GM12878 (cell line): ENCODE measurements around the gene CD164L2. TPM values are rescaled to one million over a fixed set of nuclear protein-coding genes. Genes with fewer than 3 reads are reported as not detected.

Source experiments
- ASH2L ChIP-seq: fragments of 300-600, 200-600 bp; sonication (generic); IDR thresholded peaks from 2 replicates; pipeline ENCODE4 v1.6.1; 2017; ENCODE audit warnings: low read depth, mild to moderate bottlenecking, borderline replicate concordance
- BCL11A ChIP-seq: IDR thresholded peaks from 2 replicates; pipeline ENCODE4 v1.6.1; 2011; ENCODE audit warnings: low read depth, low read length
- BMI1 ChIP-seq: fragments of 450-650 bp; IDR thresholded peaks from 2 replicates; pipeline ENCODE4 v1.6.1; 2016; ENCODE audit warnings: mild to moderate bottlenecking, moderate library complexity, borderline replicate concordance
- CEBPB ChIP-seq, 2 experiments: fragments of 150-350 bp in 1 of 2; IDR thresholded peaks; 2 replicates each; pipeline ENCODE4 v1.6.1; 2012 to 2014; ENCODE audit warnings: low read depth in 2 of 2, low read length in 2 of 2, borderline replicate concordance in 1 of 2, inconsistent platforms in 1 of 2
- GABPA ChIP-seq: IDR thresholded peaks from 2 replicates; pipeline ENCODE4 v1.6.1; 2014; ENCODE audit warnings: antibody characterized with exemption, low read depth, mild to moderate bottlenecking, inconsistent platforms
- GATAD2B ChIP-seq: fragments of 450-650 bp; conservative IDR thresholded peaks from 2 replicates; pipeline ENCODE4 v1.6.1; 2017; ENCODE audit warnings: low read depth, mild to moderate bottlenecking, moderate library complexity
- IKZF1 ChIP-seq: fragments of 450-650 bp; conservative IDR thresholded peaks from 2 replicates; pipeline ENCODE4 v1.6.1; 2017; ENCODE audit warnings: antibody characterized with exemption, mild to moderate bottlenecking
- MTA2 ChIP-seq: fragments of 450-650 bp; IDR thresholded peaks from 2 replicates; pipeline ENCODE4 v1.6.1; 2016; ENCODE audit warnings: low read depth, mild to moderate bottlenecking, moderate library complexity
- PAX5 ChIP-seq: IDR thresholded peaks from 2 replicates; pipeline ENCODE4 v1.6.1; 2011; ENCODE audit warnings: low read depth, low read length, borderline replicate concordance
- STAT3 ChIP-seq: IDR thresholded peaks from 2 replicates; pipeline ENCODE4 v1.6.1; 2011; ENCODE audit warnings: low read depth, low read length, improper control_type of control experiment
- TARDBP ChIP-seq: IDR thresholded peaks from 2 replicates; pipeline ENCODE4 v1.6.1; 2016; ENCODE audit warnings: borderline replicate concordance
- ZNF274 ChIP-seq: IDR thresholded peaks from one replicate; pipeline ENCODE4 v1.8.0; 2011; ENCODE audit not compliant: insufficient read length, insufficient read depth
- ZNF687 ChIP-seq: fragments of 450-650 bp; IDR thresholded peaks from 2 replicates; pipeline ENCODE4 v1.6.1; 2017; ENCODE audit warnings: mild to moderate bottlenecking, moderate library complexity
- polyA plus RNA-seq, 11 experiments: library from polyadenylated mRNA; depleted of rRNA in 4 of 11; unstranded in 6 of 11; stranded (reverse) in 5 of 11; fragments of >200 nt; fragmentation: Nextera tagmentation in 4 of 11; fragmentation: Illumina TruSeq in 1 of 11; extraction: Ambion mirVana in 4 of 11; extraction: Trizol in 1 of 11; gene quantifications; 1 replicate in 1 of 11; 2 replicates in 10 of 11; pipeline versions ENCODE4 v1.2.1 to v1.2.3, GENCODE V29; 2011 to 2016; ENCODE audit warnings: inconsistent platforms in 2 of 11, missing spikeins in 2 of 11, low read depth in 1 of 11
- total RNA-seq, 4 experiments: library from RNA; depleted of rRNA in 3 of 4; stranded (reverse); fragments of >200 nt in 3 of 4; fragmentation: Illumina TruSeq in 1 of 4; extraction: Trizol in 1 of 4; gene quantifications; 2 replicates each; pipeline versions ENCODE4 v1.2.1 to v1.2.3, GENCODE V29; 2013 to 2021
- TF ChIP-seq, protein P1 (sequence below): fragments of 450-650 bp; IDR thresholded peaks from 2 replicates; pipeline ENCODE4 v1.6.1; 2017; ENCODE audit warnings: low read depth, mild to moderate bottlenecking, moderate library complexity

CD164L2 gene
- total and polyA plus RNA-seq, 10 of the 15 experiments (the other 5 are each of a cell fraction or from before 2014, with no cell fraction given) = not detected

GRCh38 chr1:27366411-27367159, 16.5 kb downstream of the CD164L2 start, which contains the start of gene MAP3K6 (continued):
- TF ChIP-seq ZNF687 (no peak), PAX5 (no peak), TARDBP (no peak), STAT3 (no peak), CEBPB (IDR thresholded peaks at IDR 0.05; ENCODE audit: borderline replicate concordance in 1 of 2, low read depth in 2 of 2, low read length in 2 of 2) (no peak), GABPA (no peak), GATAD2B (no peak; the same call in none of the 2 replicates), BMI1 (no peak), MTA2 (no peak), ASH2L (no peak), ZNF274 (no peak), IKZF1 (peak; percentile 94), BCL11A (no peak)
- TF ChIP-seq, protein P1, sequence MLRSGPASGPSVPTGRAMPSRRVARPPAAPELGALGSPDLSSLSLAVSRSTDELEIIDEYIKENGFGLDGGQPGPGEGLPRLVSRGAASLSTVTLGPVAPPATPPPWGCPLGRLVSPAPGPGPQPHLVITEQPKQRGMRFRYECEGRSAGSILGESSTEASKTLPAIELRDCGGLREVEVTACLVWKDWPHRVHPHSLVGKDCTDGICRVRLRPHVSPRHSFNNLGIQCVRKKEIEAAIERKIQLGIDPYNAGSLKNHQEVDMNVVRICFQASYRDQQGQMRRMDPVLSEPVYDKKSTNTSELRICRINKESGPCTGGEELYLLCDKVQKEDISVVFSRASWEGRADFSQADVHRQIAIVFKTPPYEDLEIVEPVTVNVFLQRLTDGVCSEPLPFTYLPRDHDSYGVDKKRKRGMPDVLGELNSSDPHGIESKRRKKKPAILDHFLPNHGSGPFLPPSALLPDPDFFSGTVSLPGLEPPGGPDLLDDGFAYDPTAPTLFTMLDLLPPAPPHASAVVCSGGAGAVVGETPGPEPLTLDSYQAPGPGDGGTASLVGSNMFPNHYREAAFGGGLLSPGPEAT = 0 out of 2 replicates have a peak, but pooled peaks have one; percentile 29
